Fibroblast of villous mesenchyme (primary cell): Measurements from ENCODE around the gene AHCY. TPM values are rescaled to one million over a fixed set of nuclear protein-coding genes. Genes with fewer than 3 reads are reported as not detected.
"Not testable (repeated sequence)": the region's sequence is repeated elsewhere in the genome, so short reads cannot be mapped to it uniquely, and the experiment has no call there.

Experiments used
- DNase-seq: peaks from one replicate; pipeline ENCODE4 v3.0.0-alpha.2; 2010; ENCODE audit warnings: low read depth
- H3K4me3 ChIP-seq: 2 replicates; pipeline ENCODE4 v1.5.1; 2011; ENCODE audit warnings: low read depth, mild to moderate bottlenecking, low read length
- CTCF ChIP-seq: IDR thresholded peaks from 2 replicates; pipeline ENCODE4 v1.5.1; 2012; ENCODE audit warnings: low read depth, mild to moderate bottlenecking, low read length; ENCODE audit not compliant: insufficient read depth
- total RNA-seq: library from RNA; depleted of rRNA; stranded (reverse); fragments of >200 nt; gene quantifications from 2 replicates; pipeline ENCODE4 v1.2.3, GENCODE V29; 2012

The AHCY gene
- total RNA-seq, 1 donor = 94.6 TPM

GRCh38 chr20:34251619-34252018 is 51.5 kb downstream of the AHCY start:
- no peak overlapping the region for H3K4me3 ChIP-seq
- TF ChIP-seq CTCF = no peak
- no peak for DNase-seq

- no peak for TF ChIP-seq CTCF
- H3K4me3 ChIP-seq = no peak overlapping the region
- no peak for DNase-seq
These were observed 53.1 kb downstream of the AHCY start for GRCh38 chr20:34250005-34250404.

- H3K4me3 ChIP-seq = no peak overlapping the region
- peak; percentile 78 for DNase-seq
- no peak for TF ChIP-seq CTCF
These were observed 53.9 kb downstream of the AHCY start for GRCh38 chr20:34249291-34249690.

GRCh38 chr20:34246126-34246626 is 57.0 kb downstream of the AHCY start:
- TF ChIP-seq CTCF = no peak
- DNase-seq = peak; percentile 12
- no peak overlapping the region for H3K4me3 ChIP-seq

GRCh38 chr20:34243377-34243776 is 59.8 kb downstream of the AHCY start:
- no peak for DNase-seq
- TF ChIP-seq CTCF = no peak
- no peak overlapping the region for H3K4me3 ChIP-seq

- H3K4me3 ChIP-seq = no peak overlapping the region
- no peak for TF ChIP-seq CTCF
- no peak for DNase-seq
These were observed 60.3 kb downstream of the AHCY start for GRCh38 chr20:34242879-34243278.

GRCh38 chr20:34242015-34242414 is 61.1 kb downstream of the AHCY start:
- not testable (repeated sequence) for H3K4me3 ChIP-seq, DNase-seq
